SKM-1 treated with dmso at 0.1 percent for 144 hours (cell line): Measurements from ENCODE around the gene PIK3R6.
"Not testable (repeated sequence)": the region's sequence is repeated elsewhere in the genome, so short reads cannot be mapped to it uniquely, and the experiment has no call there.

ENCODE experiments used
- DNase-seq: peaks from one replicate; lab custom pipeline; 2025; ENCODE audit not compliant: unreplicated experiment; lab: John Stamatoyannopoulos, UW

Gene PIK3R6

GRCh38 chr17:8894202-8894671 is 26.8 kb upstream of the PIK3R6 start:
- no peak for DNase-seq

GRCh38 chr17:8893621-8894201 is 26.2 kb upstream of the PIK3R6 start:
- no peak for DNase-seq

- no peak for DNase-seq
Measured at GRCh38 chr17:8893059-8893458, 25.6 kb upstream of the PIK3R6 start.

- no peak for DNase-seq
Measured at GRCh38 chr17:8892338-8892690, 24.8 kb upstream of the PIK3R6 start.

- DNase-seq = no peak
Measured at GRCh38 chr17:8890671-8891070, 23.2 kb upstream of the PIK3R6 start.

GRCh38 chr17:8889458-8890210 is 22.2 kb upstream of the PIK3R6 start:
- DNase-seq = no peak

- DNase-seq = no peak
Measured at GRCh38 chr17:8888704-8889302, 21.3 kb upstream of the PIK3R6 start.

- no peak for DNase-seq
Measured at GRCh38 chr17:8887834-8888703, 20.6 kb upstream of the PIK3R6 start.

GRCh38 chr17:8887301-8887700 is 19.8 kb upstream of the PIK3R6 start:
- no peak for DNase-seq

GRCh38 chr17:8885967-8886684 is 18.7 kb upstream of the PIK3R6 start:
- DNase-seq = no peak

GRCh38 chr17:8885163-8885966 is 17.9 kb upstream of the PIK3R6 start:
- DNase-seq = not testable (repeated sequence)

- no peak for DNase-seq
Measured at GRCh38 chr17:8884336-8884990, 17.0 kb upstream of the PIK3R6 start.

GRCh38 chr17:8883353-8883752 is 15.9 kb upstream of the PIK3R6 start:
- DNase-seq = no peak

- DNase-seq = no peak
Measured at GRCh38 chr17:8881606-8882005, 14.1 kb upstream of the PIK3R6 start.

- DNase-seq = no peak
Measured at GRCh38 chr17:8880466-8880865, 13.0 kb upstream of the PIK3R6 start.

GRCh38 chr17:8879410-8879809 is 11.9 kb upstream of the PIK3R6 start:
- DNase-seq = no peak

- DNase-seq = no peak
Measured at GRCh38 chr17:8877984-8878383, 10.5 kb upstream of the PIK3R6 start.

- no peak for DNase-seq
Measured at GRCh38 chr17:8875957-8876356, 8.5 kb upstream of the PIK3R6 start.

GRCh38 chr17:8875436-8875835 is 8.0 kb upstream of the PIK3R6 start:
- no peak for DNase-seq
